ENCODE results near the gene YAF2.
"Not testable (repeated sequence)": the region's sequence is repeated elsewhere in the genome, so short reads cannot be mapped to it uniquely, and the experiment has no call there.

Gene YAF2

DNA sequence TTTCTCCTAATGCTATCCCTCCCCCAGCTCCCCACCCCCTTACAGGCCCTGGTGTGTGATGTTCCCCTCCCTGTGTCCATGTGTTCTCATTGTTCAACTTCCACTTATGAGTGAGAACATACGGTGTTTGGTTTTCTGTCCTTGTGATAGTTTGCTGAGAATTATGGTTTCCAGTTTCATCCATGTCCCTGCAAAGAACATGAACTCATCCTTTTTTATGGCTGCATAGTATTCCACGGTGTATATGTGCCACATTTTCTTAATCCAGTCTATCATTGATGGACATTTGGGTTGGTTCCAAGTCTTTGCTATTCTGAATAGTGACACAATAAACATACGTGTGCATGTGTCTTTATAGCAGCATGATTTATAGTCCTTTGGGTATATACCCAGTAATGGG, 11.0 kb upstream of the YAF2 start:
- not testable (repeated sequence) for DNase-seq

DNA sequence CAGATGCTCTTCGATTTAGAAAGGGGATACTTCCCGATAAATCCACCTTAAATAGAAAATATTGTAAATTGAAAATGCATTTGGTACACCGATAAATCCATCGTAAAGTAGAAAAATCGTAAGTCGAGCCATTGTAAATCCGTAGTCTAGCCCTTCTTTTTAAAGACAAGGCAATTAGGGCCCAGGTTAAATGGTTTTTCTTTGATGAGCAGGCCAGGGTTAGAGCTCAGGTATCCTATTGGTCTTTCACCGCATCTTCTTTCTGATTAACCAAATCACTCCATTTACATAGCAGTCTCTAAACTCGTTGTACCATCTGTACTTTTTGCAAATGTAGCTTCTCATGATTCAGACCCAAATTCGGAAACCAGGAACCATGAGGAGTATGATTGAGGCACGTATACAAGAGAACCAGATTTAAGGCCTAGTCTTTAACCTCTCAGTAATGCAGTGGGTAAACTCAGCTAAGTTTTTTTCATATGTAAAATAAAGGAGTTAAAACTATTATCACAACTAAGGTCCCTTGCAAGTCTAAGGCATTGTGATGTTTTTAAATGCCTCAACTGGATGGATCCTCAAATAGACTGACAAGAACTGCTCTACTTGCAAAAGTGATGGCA, 2.2 kb upstream of the YAF2 start:
- DNase-seq = no peak

DNA sequence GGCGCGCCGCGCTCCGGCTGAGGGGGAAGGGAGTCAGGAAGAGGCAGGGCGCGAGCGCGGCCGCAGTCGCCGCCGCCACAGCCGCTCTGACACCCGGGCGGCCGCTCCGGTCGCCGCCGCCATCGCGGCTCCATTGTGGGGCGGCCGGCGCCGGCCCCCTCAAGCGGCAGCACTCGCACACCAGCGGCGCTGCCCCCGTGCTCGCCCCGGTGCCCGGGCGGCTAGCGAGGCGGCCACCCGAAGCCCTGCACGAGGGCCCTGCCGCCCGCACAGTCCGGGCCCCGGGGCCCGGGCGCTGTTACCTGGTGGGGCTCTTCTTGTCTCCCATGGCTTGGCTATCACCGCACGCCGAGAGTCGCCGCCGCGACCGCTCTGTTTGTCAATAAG, 202 bp downstream of the YAF2 start:
- no peak for DNase-seq

DNA sequence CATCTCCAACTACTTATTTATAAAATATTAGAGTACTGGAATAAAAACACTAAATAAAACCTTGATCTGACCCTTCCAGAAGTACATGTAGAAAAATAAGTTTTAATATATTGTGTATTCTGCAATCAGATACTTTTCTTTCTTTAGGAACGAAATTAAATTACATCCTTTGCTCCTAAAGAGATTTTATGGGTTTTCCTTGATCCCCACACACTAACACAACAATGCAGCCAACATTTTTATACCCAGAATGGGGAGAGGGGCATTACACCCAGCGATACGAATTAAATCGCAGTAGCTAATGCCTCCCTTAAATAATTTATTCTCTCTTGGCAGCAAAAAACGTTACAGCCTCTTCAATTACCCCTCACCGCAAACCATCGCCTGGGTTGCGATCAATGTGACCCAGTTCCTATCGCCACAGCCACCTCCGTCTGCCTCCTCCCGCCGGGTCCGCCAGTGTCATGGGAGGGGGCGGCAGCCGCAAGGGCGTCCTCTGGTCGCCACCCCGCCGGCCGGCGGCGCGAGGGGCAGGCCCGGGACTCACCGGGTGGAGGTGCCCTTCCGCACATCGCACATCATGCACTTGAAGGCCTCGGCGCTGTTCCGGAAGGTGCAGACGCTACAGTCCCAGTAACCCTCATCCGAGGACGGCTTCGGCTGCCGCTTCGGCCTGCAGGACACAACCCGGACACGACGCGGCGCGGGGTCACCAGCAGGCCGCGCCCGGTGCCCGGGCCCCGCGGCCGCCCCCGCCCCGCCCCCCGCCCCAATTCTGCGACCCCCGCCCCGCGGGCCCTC, 796 bp downstream of the YAF2 start:
- peak; percentile 75 for DNase-seq

DNA sequence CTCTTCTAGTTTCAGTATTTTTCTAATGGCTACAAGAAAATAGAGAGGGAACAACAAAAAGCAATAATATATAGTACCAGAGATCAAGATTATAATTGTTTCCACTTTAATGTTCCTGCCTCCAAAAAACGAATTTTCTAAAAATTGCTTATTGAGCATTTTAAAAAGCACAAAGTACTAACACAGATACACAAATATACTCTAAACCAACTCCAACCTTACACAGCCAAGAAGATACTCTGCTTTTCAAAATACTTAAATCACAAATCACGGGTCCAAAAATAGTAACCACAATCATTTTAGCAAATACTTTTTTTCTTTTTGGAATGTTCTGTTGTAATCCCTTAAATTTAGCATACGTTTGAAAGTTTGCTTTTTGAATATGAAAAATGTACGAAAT, 2.0 kb downstream of the YAF2 start:
- no peak for DNase-seq

DNA sequence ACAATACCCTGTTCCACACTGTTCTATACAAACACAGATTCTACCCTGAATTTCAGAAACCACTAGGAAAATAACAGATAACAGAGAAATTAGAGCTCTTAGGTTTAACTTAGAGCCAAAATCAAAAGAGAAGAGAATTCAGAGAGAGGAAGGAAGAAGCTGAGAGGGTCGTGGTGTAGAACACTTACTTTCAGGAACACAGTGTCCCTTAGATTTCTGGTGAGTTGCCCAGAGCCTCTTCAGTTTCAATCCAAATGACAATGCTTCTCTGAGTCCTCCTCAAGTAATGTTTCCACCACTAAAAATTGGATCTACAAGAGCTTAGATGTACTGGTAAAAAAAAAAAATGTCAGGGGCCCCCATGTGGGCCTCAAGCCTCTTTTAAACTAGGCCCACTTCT, 2.6 kb downstream of the YAF2 start:
- no peak for DNase-seq

DNA sequence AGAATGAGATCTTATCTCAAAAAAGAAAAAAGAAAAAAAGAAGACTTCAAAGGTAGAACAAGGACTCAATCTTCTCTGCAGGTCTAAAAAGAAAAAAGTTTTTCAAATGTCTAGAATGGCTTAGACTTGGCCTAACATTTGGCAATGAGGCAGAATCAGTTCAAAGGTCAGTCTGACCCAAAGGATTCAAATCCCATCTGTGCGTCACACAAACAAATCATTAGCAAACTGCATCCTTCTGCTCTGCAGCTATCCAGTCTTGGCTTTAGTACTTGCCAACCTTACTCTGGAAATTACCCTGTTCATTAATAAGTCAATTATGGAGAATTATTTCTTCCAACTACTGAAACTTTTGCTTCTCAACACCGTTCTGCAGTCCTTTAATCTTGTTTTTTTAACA, 3.1 kb downstream of the YAF2 start:
- DNase-seq = no peak

DNA sequence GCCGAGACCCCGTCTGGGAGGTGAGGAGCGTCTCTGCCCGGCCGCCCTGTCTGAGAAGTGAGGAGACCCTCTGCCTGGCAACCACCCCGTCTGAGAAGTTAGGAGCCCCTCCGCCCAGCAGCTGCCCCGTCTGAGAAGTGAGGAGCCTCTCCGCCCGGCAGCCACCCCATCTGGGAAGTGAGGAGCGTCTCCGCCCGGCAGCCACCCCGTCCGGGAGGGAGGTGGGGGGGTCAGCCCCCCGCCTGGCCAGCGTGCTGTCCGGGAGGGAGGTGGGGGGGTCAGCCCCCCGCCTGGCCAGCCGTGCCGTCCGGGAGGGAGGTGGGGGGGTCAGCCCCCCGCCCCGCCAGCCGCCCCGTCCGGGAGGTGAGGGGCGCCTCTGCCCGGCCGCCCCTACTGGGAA, 10.5 kb downstream of the YAF2 start:
- DNase-seq = not testable (repeated sequence)

DNA sequence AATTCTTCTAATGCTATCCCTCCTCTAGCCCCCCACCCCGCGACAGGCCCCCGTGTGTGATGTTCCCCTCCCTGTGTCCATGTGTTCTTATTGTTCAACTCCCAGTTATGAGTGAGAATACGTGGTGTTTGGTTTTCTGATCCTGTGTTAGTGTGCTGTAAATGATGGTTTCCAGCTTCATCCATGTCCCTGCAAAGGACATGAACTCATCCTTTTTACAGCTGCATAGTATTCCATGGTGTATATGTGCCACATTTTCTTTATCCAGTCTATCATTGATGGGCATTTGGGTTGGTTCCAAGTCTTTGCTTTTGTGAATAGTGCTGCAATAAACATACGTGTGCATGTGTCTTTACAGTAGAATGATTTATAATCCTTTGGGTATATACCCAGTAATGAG, 13.5 kb downstream of the YAF2 start:
- not testable (repeated sequence) for DNase-seq

DNA sequence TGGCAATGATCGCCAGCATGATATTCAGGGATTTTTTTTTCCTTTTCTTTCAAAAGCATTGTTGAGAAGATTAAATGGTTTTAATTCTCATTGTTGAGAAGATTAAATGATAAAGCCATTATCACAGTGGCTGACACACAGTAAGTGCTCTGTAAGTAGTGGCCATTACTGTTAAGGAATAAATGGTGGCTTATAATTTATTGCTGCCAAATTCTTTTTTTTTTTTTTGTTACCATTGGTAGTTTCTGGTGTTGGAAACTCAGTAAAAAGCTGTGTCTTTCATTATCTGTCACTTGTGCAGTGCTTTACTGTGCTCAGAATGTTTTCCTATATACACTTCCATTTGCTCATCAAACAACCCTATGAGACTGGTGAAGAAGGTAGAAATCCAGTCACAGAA, 15.3 kb downstream of the YAF2 start:
- no peak for DNase-seq

DNA sequence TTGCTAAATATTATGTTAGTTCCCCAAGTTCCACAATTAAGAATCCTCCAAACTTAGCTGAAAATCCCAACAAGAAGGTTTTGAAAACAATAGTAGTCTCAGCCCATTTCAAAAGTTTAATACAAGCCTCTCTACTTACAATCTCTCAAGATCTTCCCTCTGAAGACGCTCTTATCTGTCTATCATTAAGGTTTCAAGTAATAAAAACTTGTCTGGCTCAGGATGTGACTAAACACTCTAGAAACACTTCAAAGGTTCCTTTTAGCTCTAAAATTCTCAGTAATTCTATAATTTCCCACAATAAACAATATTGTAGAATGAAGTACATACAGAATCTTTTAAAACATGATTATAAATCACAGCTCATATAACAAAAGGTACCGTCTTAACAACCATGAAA, 16.3 kb downstream of the YAF2 start:
- peak; percentile 58 for DNase-seq

DNA sequence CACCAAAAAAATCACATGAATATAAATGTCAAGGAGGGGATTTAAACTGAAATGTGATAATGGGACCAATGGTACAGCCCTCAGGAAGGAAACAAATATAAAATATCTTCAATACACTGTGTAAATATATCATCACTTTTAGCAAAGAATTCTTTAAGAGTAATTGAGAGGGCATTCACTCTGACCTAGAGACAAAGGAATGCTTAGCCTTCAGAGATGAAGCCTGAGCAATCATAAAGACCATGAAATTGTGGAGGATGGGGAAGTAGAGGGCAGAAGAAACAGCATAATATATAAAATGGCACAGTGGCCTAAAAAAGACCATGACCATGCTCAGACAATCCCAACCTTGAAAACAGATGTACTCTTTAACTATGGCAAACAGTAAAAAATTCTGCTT, 20.4 kb downstream of the YAF2 start:
- DNase-seq = no peak

DNA sequence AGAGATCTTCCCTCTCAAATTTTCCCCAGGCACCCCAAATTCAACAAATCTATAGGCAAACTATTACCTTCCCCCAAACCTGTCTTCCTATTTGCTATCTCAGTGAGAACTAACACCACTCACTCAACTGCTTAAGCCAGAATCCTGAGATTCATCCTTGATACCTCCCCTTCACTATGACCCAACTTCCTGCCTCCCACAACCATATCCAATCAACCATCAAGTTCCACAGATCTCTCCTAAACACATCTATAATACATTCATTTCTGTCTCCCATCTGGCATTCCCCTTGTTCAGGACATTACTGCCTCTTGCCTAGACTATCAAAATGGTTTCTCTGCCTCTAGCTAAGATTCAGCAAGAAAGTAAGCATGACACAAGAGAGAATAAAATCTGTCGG, 21.3 kb downstream of the YAF2 start:
- DNase-seq = no peak

DNA sequence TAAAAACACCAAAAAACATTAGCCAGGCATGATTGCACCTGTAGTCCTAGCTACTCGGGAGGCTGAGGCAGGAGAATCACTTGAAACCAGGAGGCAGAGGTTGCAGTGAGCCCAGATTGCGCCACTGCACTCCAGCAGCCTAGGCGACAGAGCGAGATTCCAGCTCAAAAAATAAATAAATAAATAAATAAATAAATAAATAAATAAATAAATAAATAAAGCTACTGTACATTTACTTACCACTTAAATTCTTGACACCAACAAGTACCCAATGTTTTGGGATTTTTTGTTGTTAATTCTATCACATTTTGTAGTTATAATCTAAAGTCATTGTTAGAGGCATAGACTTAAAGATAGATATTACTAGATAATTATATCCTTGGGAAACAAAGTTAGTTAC, 22.3 kb downstream of the YAF2 start:
- not testable (repeated sequence) for DNase-seq

DNA sequence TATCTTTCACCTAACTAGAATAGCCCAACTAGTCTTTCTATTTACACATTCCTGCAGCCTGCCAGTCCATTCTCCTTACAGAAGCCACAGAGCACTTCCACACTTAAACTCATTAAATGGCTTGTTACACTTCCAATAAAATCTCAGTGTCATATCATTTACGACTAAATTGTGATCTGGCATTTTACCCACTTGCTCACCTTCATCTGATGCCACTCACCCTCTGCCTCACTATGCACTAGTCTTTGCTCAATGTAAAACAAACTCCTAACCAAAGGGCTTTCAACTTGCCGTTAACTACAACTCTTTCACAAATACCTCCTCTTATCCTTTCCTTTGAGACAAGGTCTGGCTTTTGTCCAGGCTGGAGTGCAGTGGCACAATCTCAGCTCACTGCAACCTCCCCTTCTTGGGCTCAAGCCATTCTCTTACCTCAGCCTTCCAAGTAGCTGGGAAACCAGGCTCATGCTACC, 24.1 kb downstream of the YAF2 start:
- DNase-seq = no peak

DNA sequence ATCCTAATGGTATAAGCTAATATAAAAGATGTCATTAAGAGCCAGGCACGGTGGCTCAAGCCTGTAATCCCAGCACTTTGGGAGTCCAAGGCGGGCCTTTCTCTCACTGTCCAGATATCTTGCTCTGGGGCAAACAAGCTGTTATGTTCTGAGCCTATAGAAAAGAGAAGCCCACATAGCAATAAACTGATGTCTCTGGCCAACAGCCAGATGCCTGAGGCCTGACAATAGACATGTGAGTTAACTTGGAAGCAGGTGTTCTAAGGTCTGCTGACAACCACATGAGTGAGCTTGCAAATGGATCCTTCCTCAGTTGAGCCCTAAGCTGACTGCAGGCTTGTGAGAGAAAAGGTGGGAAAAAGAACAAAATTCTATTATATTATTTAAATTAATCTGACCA, 25.0 kb downstream of the YAF2 start:
- DNase-seq = no peak

DNA sequence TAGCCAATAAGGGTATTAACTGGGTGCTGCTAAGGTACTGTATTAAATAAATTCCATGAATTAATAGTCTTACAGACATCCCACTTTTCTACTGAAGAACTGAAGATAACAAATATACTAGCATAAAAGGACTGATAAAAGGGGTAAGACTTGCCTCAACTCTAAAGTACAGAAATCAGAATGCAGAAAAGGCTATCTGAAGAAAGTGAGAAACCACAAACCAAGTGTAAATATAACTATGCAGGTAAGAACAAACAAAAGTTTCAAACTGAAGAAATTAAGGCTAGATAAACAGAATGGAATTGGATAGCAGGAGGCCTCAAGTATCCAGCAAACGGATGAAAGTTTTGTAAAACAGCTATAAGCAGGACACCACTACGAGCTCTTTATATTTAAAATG, 29.5 kb downstream of the YAF2 start:
- DNase-seq = no peak

DNA sequence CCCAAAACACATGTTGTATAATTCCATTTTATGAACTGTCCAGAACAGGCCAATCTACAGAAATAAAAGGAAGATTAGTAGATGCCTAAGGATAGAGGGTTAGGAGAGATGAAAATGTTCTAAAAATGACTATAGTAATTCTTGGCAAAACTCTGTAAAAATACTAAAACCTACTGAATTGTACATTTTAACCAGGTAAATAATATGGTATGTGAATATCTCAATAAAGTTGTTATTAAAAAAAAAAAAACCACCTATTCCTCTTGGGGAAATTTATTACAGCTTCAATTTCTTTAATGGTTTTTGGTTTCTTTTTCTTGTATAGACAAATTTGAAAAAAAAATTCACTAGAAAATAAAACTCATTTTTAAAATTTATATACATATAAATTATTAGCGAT, 33.2 kb downstream of the YAF2 start:
- no peak for DNase-seq

DNA sequence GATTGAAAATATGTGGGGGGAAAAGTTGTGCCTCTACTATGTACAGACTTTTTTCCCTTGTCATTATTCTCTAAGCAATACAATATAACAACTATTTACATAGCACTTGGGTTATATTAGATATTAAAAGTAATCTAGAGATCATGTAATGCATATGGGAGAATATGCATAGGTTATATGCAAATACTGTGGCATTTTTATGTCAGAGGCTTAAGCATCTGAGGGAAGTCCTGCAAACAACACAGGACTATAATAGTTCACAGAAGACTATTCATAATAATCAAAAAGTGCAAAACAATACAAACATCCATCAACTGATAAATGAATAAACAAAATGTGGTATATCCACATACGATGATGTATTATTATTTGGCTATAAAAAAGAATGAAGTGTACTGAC, 33.7 kb downstream of the YAF2 start:
- DNase-seq = no peak

DNA sequence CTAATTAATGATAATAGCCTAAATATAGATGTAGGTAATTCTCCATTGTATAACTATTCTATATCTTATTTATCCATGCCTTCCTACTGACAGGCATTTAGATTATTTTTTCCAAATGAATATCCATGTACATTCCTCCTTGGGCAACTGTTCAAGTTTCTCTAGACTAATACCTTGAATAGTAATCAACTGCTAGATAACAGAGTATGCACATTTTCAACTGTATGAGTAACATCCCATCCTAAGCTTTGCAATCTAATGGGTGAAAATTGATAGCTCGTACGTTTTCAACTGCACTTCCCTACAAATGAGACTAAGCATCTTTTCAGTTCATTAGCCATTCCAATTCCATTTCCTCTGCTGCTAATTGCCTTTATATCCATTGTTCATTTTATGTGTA, 37.0 kb downstream of the YAF2 start:
- DNase-seq = no peak

DNA sequence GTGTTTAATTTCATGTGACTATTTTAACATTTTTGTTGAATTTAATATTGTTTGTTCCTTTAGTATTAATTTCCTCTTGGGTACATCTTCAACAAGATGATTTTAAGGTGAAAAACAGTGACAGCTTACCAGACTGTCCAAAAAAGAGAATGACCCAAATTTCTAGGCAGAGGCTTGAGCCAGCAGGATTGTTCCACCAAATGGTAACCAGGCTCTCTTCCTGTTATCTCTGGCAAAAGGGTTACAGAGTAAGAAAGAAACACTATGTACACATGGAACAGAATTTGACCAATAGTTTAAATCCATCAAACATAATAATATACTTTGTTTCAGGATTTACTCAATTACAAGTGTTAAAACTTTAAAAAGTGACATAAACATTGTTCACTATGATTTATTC, 39.0 kb downstream of the YAF2 start:
- no peak for DNase-seq

DNA sequence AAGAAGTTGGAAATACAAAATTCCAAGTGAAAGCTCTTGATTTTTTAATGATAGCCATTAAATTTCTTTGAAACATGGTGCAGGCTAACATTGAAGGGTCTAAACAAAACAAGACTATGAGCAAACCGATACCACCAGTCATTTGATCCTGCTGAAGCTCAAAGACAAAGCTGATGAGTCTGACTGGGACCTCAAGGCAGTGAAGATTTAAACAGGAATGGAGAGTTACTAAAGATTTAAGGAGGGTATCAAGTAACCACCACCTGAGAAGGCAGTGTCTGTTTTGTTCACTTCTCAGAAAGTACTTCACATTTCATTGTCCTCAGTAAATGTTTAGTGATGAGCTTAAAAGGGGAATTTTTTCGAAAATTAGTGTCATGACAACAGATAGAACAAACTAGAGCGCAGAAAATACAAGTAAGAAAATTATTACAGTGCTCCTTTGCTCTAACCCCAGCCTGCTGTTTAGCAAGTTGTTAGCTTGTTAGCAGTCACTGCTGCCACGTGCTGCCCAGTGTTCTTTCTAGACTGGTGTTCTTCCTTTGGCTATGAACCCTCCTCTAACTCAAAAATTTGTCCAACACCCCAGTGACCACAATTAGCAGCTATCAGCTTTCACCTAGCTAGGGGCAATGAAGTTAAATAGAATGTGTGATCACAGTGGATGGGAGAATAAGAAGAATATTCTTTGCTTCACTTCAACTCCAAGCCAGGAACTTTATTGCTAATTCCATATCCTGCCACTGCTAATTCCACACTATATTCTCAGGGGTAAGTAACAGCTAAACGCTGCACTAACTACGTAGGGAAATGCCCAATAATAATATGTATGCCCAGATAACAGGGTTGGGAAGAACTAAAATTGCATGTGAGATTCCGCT, 41.1 kb downstream of the YAF2 start:
- no peak for DNase-seq

DNA sequence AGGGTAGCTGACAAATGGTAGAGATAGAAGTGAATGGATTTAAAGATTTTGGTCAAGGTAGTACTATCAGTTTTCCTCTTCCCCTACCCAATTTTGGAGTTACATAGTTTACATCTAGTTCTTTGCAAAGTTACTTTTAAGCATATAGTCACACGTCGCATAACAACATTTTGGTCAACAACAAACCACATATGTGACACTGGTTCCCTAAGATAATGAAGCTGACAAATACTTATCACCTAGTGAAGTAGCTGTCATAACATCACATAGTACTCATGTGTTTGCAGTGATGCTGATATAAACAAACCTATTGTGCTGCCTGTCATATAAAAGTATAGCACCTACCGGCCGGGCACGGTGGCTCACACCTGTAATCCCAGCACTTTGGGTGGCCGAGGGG, 45.4 kb downstream of the YAF2 start:
- DNase-seq = no peak

DNA sequence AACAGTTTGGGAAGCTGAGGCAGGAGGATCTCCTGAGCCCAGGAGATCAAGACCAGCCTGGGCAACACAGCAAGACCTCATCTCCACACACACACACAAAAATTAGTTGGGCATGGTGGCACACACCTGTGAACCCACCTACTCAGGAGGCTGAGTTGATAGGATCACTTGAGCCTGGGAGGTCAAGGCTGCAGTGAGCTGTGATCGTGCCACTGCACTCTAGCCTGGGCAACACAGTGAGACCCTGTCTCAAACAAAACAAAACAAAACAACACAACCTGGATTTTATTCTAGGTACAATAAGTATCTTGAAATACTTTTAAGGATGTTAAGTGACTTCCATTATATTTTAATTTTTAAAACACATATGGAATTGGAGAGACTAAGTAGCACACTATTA, 45.8 kb downstream of the YAF2 start:
- DNase-seq = no peak
